ENCODE data around the gene ANKRD7. TPM values are rescaled to one million over a fixed set of nuclear protein-coding genes. Genes with fewer than 3 reads are reported as not detected.

Gene ANKRD7
- total and polyA plus RNA-seq, 10 donors, result 0.43 to 2.1 (median 0.85) TPM; not detected in 2

- peaks cover 0 to 16% (median 5%) of the 10 kb centered on the region in 6 donors for H3K4me1 ChIP-seq
- H3K27ac ChIP-seq, result no peak overlapping the region
- no peaks in the 10 kb centered on the region for H3K36me3 ChIP-seq
- intact Hi-C loops (cut with DNase I; ENCODE audit: low total_unique reads), result no loop called here
- no peak for TF ChIP-seq CTCF (IDR thresholded peaks at IDR 0.05 in 8 of 11, conservative IDR thresholded peaks at IDR 0.05 in 3 of 11)
- no peak for TF ChIP-seq POLR2A (IDR thresholded peaks at IDR 0.05)
- TF ChIP-seq POLR2AphosphoS5 (IDR thresholded peaks at IDR 0.05), result no peak
- H3K9me3 ChIP-seq, result no peaks in the 10 kb centered on the region
- no peak for DNase-seq
- no peak overlapping the region for H3K4me3 ChIP-seq
- WGBS, 5 donors, result 73 to 81% (median 79%) methylated on average over 8 of the region's 8 CpGs
- H3K27me3 ChIP-seq (replicated peaks in 1 of 7), result peaks cover 0 to 10% (median 0%) of the 10 kb centered on the region in 7 donors
These were observed 5.9 kb upstream of the ANKRD7 start for GRCh38 chr7:118218413-118219156.

- H3K4me3 ChIP-seq, result no peak overlapping the region
- peaks cover 0 to 10% (median under 1%) of the 10 kb centered on the region in 6 donors for H3K4me1 ChIP-seq
- H3K36me3 ChIP-seq, result no peaks in the 10 kb centered on the region
- no peak overlapping the region for H3K27ac ChIP-seq
- peaks cover 0 to 8% (median 0%) of the 10 kb centered on the region in 7 donors for H3K27me3 ChIP-seq (replicated peaks in 1 of 7)
- H3K9me3 ChIP-seq, result no peaks in the 10 kb centered on the region
- DNase-seq, result no peak
- WGBS, 5 donors, result 88 to 95% (median 92%) methylated on average over 3 of the region's 3 CpGs
- intact Hi-C loops (cut with DNase I; ENCODE audit: low total_unique reads), result no loop called here
- no peak for TF ChIP-seq POLR2A (IDR thresholded peaks at IDR 0.05)
- TF ChIP-seq POLR2AphosphoS5 (IDR thresholded peaks at IDR 0.05), result no peak
- no peak for TF ChIP-seq CTCF (IDR thresholded peaks at IDR 0.05 in 8 of 11, conservative IDR thresholded peaks at IDR 0.05 in 3 of 11)
These were observed 5.4 kb upstream of the ANKRD7 start for GRCh38 chr7:118219157-118219512.

- H3K4me1 ChIP-seq, result no peaks in the 10 kb centered on the region
- TF ChIP-seq CTCF (IDR thresholded peaks at IDR 0.05 in 8 of 11, conservative IDR thresholded peaks at IDR 0.05 in 3 of 11) (no peak), POLR2AphosphoS5 (IDR thresholded peaks at IDR 0.05) (no peak), POLR2A (IDR thresholded peaks at IDR 0.05) (no peak)
- no peaks in the 10 kb centered on the region for H3K9me3 ChIP-seq
- 55 to 71% (median 63%) methylated on average over 3 of the region's 3 CpGs for WGBS, 5 donors
- no peak overlapping the region for H3K4me3 ChIP-seq
- H3K27me3 ChIP-seq (replicated peaks in 1 of 7), result no peaks in the 10 kb centered on the region
- no peaks in the 10 kb centered on the region for H3K36me3 ChIP-seq
- no peak overlapping the region for H3K27ac ChIP-seq
- intact Hi-C loops (cut with DNase I; ENCODE audit: low total_unique reads), result no loop called here
- DNase-seq, result no peak
These were observed 3.9 kb upstream of the ANKRD7 start for GRCh38 chr7:118220583-118220982.

- H3K27me3 ChIP-seq (replicated peaks in 1 of 7), result no peaks in the 10 kb centered on the region
- no peak for TF ChIP-seq CTCF (IDR thresholded peaks at IDR 0.05 in 8 of 11, conservative IDR thresholded peaks at IDR 0.05 in 3 of 11)
- TF ChIP-seq POLR2A (IDR thresholded peaks at IDR 0.05), result no peak
- no peak for TF ChIP-seq POLR2AphosphoS5 (IDR thresholded peaks at IDR 0.05)
- no peaks in the 10 kb centered on the region for H3K9me3 ChIP-seq
- no peak for DNase-seq
- H3K27ac ChIP-seq, result no peak overlapping the region
- H3K4me3 ChIP-seq, result no peak overlapping the region
- 88 to 95% (median 90%) methylated on average over 1 of the region's 1 CpG for WGBS, 5 donors
- intact Hi-C loops (cut with DNase I; ENCODE audit: low total_unique reads), result no loop called here
- H3K36me3 ChIP-seq, result no peaks in the 10 kb centered on the region
- H3K4me1 ChIP-seq, result no peaks in the 10 kb centered on the region
These were observed 1.9 kb upstream of the ANKRD7 start for GRCh38 chr7:118222591-118222990.
